ENCODE data around the gene MBIP.

Gene MBIP

DNA sequence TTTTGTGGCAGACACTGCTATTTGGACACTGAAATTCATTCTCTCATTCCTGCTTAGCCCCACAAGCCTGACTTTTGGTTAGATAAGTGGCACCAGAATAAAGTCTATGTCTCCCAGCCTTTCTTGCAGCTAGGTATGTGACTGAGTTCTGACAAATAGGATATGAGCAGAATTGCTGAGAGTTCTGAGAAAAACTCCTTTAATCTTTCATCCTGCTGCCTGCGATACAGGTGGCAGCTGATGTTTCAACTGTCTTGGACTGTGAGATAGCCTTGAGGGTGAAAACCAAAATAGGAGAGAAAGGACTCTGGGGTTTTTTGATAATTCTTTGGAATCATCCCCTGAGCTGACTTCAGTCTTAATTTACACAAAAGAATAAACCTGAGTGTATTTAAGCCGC lies 55.8 kb downstream of the MBIP start:
- DNase-seq (ENCODE audit: low read depth): no peak

DNA sequence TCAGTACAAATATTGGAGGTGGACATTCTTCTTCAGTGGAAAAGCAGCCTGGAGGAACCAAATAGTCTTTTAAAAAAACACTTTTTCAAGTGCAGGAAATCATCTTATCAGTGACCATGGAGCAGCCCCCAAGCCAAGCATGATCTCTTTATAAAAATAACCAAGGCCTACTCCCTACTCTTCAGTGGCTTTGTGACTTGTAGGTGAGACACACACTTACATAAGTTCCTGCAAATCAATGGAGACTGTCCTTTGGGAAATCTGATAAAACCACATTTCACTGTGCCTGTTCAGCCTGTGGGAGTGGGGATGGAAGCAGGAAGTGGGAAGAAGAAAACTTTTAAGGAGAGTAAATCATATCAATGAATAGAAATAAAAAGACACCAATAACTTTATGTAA lies 56.3 kb downstream of the MBIP start:
- no peak for DNase-seq (ENCODE audit: low read depth)

DNA sequence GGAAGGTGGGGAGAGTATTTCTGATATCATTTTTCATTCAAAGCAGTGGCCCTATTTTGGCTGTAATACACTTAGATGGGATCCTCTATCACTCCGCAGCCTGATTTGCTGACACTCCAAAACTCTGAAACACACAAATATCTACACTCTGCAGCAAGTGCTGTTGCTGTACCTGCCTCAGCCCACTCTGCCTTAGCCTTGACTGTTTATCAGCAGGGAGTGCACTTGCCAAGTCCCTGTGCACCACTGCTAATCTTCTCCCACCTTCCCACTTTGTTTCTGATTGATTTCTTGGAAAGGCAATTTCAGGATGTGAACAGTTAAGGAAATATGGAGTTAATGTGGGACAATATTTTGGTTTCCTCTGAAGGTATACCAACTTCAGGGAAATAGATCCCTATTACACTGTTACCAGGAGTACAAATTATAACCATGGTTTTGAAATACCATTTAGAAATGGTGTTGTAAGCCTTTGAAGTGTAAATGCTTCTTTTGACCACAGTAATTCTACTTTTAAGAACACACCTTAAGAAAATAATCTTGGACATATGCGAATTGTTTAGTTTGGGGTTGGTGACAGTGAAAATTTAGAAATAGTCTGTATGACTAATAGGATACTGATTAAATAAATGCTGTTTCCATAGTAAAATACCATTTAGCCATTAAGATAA lies 59.3 kb downstream of the MBIP start:
- DNase-seq (ENCODE audit: low read depth): no peak

DNA sequence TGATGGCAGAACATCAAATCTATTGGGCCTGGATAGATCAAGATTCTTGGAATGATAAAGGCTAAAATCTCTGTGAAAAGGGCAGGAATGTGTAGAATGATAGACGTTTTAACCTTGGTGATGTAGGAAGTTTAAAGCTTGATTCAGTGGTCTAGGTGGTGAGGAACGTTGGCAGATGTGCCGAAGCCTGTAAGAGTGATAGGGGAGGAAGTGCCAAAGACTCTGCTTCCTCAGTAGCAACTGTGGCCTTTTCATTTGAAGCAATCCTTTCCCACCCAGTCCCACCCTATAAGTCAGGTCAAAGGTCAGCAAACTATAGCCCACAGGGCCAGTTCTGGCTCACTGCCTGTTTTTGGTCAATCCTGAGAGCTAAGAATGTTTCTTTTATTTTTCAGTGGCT lies 62.2 kb downstream of the MBIP start:
- no peak for DNase-seq (ENCODE audit: low read depth)

DNA sequence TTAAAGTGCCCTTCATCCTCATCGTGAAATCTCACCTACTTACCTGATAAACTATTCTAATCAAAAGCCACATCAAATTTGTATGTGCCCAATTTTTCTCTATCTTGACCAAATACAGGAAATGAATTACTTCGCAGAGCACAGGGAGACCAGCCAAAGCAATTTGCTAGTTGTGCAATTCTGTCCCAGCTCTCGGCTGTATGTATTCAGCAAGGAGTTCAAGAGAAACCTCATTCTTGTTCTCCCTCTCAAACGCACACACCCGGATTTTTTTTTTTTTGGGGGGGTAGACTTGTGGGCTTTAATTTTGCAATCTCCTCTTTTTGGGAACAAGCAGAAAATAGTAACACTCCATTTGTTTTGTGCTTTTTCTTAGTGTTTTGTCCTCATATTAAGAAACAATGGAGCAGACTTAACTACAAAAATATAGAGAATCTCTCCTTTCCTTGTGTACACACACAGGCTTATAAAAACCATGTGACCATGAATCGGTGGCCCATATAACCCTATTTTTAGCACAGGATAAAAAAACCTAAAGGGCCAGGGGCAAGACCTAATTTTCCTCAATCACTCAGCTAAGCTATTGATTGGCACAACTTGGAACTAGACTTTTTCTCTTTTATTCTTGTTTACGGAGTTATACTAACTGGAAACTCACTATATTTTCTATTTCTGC lies 64.2 kb downstream of the MBIP start:
- DNase-seq (ENCODE audit: low read depth): no peak

DNA sequence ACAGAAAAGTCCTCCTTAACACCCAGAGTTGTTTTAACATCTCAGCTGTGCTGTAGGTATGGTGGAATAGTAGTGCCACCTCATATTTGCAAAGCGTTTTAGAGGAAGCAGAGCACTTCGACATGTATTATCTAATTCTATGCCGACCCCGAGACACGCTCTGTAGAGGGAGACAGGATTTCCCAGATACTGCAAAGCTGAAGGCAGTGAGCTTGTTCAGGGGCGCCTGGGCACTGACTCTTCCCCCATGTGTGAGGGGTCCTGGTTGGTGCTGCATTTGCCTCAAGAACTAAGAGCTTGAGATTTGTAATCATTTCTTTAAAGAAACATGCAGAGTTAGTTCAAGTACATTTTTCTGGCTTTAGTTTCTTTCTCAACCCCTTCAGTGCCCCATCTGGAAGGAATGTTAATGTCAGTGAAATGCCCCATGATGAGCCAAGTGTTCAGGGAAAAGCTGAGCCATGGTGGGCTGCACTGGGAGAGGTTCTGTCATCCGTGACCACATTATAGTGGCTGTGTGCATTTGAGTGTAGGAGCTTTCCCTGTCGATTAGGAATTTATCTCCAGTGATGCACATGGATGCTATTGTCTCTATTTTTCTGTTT lies 66.3 kb downstream of the MBIP start:
- DNase-seq (ENCODE audit: low read depth): no peak
